Erythroblast (primary cell): ENCODE results near the gene KAZN.

Source experiments
- GATA1 ChIP-seq: IDR thresholded peaks from 2 replicates; pipeline ENCODE4 v1.6.1; 2011; ENCODE audit warnings: low read depth, mild to moderate bottlenecking, control low read depth, low read length, moderate library complexity
- POLR2A ChIP-seq: IDR thresholded peaks from 2 replicates; pipeline ENCODE4 v1.6.1; 2011; ENCODE audit warnings: mild to moderate bottlenecking, low read length

- TF ChIP-seq POLR2A (no peak), GATA1 (no peak)
Observed at GRCh38 chr1:15089258-15089992, 490.9 kb downstream of the KAZN start.
